Measurements from ENCODE around the gene CARD9.
A peak's percentile ranks its signal among the peaks of the same experiment; 100 is the strongest.

CARD9 gene

DNA sequence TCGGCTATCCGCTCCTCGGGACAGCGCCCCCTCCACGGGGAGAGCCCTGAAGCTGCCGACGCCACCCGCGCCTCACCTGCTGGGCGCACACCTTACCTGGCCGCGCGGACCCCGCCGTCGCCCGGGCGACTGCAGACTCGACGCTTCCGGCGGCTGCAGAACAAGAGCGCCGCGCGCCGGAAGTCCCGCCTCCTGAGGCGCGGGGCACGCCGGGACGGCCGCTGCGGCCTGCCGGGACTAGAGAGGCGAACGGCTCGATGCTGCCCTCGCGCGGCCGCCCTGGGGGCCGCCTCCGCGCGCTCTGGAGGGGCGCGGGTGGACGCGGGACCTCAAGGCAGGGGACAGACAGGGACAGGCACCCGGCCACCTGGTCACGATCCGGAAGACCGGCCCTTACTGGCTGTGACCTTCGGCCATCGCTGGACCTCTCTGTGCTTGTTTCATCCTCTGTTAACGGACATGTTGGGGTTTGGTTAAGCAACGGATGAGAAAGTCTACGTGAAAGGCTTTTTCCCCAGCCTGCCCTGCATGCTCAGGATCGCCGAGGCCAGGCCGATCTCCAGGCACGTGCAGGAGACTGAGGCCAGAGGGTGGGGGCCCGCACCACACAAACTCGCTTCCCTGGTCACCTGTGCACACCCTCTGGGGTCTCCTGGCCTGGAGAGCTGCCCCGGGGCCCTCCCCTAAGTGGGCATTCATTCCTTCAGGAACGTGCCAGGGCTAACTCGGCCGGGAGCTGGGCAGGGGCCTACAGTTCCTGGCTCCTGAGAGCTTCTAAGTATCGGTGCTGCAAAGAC is 26.8 kb upstream of the CARD9 start, which contains the start of gene SNAPC4:
TSS of gene SNAPC4 (minus strand) at position 133 of the 797 bp plus-strand sequence. CDS start 1,742 bp downstream, outside the sequence.
- DNase-seq = peak; percentile 84

DNA sequence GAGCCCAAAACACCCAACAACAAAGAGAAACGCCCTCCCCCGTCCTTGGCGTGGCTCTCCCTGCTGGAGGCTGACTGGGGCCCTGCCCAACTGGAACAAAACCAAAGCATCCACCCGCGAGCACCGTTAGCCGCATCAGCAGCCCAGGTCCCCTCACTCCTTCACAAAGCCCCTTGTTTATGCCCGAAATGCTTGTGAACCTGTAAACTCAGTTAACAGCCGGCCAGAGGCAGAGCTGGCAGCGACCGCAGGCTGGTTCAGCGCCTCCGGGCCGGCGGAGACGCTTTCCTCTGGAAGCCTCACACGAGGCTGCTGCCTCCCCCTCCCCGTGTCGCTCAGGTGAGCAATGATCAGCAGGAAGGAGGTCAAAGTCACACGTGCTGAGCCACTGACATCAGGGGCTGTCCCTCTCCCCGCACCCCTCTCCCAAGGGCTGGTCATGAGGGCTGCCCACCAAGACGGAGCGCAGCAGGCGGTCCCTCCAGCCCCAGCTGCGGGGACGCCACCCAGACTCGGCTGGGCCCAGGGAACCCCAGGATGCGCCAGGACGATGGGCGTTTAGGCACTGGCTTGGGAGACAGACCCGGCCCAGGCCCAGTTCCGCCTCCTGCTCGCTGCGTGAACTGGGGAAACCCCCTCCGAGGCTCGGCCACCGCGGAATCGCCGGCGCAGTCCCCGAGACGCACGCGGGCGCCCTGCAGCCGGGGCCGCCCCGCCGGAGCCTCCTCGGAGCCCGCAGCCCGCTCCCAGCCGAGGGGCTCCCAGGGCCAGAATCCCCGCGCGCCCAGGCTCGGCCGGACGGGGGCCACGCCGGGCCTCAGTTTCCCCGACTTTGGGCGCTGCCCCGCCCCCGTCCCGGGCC is 25.9 kb upstream of the CARD9 start:
- DNase-seq = peak; percentile 22

DNA sequence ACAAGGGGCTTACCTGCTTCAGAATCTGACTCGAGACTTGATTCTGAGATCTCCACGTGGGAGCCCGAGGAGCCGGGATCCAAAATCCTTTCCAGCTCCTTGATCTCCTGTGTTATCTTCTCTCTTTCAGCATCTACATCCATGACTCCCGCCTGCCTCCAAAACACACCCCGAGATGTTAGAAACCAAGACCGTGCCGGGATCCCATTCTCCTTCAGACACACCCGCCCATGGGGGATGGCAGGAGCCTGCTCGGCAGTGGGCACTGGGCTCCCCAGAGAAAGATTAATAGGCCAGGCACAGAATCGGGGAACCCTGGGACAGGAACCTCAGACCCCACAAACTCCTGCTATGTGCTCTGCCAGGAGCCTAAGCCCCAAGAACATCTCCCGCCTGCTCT is 24.8 kb upstream of the CARD9 start:
- no peak for DNase-seq

DNA sequence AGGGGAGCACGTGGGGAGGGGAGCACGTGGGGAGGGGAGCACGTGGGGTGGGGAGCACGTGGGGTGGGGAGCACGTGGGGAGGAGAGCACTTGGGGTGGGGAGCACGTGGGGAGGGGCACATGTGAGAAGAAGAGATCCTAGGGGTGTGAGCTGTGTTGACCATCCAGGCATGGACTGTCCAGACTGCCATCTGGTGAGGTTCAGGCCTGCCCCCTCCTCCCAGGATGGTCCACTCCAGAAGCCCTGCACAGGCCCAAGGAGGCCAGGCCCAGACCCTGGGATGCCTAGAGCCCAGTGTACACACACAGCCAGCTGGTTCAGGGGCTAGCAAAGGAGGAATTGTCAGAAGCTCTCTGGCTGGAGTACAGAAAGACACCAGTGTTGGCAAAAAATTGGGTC is 24.2 kb upstream of the CARD9 start:
- DNase-seq = no peak

DNA sequence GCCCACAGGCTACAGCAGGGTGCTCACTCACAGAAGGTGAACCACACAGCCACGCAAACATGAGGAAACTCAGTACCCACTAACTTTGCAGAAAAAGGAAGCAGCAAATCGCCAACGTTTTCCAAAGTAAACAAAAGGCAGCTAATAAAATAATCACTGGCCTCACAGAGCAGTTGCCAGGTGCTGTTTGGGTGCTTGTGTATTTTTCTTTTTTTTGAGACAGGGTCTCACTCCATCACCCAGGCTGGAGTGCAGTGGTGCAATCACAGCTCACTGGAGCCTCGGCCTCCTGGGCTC is 22.7 kb upstream of the CARD9 start:
- no peak for DNase-seq

DNA sequence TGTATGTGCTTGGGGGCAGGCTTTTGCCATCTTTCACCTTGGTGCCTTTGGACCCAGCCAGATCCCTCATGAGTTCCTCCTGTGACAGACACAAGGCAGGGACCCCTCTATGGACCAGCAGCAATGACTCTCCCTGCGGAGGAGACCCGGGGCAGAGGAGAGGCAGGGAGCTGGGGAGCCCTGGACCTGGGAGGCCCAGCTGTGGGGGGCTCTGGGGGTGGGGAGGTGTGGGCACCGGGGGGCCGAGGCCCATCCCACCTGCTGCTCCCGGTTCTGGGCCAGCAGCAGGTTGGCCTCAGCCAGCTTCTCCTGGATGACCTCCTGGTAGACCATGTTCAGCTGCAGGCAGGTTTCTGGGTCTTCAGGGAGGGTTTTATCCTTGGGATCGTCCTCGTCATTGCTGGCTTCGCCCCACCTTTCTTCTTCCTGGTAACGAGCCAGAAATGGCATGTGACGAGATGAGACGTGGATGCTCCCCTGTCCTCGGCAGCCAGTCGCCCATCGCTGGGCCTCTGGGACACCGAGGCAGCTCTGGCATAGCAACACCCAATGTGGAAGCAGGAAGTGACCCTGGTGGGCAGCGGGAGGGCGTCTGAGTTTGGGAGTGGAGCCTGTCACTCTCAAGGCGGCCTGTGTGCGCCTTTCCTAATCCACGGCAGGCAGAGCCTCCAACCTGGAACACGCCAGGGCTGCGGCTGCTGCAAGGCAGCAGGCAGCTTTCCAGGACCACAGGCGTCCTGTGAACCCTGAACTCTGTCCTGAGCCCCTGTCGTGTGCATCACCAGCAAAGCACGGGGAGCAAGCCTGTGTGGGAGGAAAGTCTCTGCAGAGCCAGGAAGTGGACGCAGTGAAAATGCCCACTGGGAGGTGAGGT is 22.1 kb upstream of the CARD9 start:
- DNase-seq = no peak

DNA sequence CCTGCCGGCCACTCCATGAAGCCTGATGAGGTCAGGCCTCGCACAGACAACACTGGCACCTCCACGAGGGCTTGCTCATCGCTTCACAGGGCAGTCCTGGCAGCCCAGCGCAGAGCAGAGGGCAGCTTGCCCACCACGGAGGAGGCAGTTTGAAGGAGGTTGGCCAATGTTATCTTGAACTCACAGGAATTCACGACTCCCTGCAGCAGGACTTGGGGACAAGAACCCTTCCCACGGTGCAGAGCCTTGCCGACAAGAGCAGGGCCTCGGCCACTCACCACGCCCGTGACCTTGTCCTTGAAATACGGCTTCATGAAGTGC is 21.5 kb upstream of the CARD9 start:
- DNase-seq = no peak

DNA sequence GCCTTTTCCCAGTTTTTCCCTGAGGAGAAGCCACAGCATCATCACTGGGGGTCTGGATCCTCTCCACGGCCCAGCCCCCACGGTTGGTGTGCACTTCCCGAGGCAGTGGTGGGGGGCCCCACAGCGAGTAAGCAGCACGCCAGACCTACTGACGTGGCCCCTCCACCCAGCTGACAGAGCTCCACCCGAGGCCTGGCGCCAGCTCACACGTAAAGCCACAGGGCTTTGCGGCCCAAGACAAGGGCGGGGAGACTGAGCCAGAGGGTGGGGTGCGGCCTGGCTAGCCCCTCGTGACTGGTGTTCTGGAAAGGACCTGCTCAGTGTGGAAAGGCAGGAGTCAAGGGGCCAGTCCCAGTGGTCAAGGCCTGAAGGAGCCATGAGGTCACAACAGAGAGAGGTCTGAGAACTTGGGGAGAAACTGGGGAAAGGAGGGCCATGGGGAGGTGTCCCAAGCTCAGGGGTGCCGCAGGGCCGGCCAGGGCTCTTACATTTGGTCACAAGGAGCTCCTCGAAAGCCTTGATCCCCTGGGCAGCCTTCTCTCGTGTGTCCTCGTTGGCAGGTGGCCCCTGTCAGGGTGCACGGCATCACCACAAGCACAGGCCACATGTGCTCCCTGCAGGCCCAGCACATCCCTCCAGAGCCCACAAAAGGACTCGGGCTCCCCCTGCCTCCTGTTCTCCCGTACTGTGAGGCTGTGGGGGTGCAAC is 21.0 kb upstream of the CARD9 start:
- no peak for DNase-seq

DNA sequence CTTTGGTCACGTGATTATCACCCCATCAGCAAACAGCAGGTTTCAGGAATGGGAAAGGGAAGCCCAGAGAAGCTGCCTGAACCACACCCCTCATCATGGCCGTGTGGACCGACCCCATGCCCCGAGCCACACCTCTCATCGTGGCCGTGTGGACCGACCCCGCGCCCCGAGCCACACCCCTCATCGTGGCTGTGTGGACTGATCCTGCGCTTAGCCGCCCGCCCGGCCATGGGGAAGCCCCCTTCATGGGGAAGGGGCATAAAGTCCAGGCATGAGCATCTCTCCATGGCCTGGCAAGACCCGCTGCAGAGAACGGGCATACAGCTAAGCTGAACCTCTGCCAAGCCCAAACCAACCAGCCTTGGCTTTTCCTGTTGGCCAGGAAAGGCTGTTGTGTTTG is 20.1 kb upstream of the CARD9 start:
- DNase-seq = no peak

DNA sequence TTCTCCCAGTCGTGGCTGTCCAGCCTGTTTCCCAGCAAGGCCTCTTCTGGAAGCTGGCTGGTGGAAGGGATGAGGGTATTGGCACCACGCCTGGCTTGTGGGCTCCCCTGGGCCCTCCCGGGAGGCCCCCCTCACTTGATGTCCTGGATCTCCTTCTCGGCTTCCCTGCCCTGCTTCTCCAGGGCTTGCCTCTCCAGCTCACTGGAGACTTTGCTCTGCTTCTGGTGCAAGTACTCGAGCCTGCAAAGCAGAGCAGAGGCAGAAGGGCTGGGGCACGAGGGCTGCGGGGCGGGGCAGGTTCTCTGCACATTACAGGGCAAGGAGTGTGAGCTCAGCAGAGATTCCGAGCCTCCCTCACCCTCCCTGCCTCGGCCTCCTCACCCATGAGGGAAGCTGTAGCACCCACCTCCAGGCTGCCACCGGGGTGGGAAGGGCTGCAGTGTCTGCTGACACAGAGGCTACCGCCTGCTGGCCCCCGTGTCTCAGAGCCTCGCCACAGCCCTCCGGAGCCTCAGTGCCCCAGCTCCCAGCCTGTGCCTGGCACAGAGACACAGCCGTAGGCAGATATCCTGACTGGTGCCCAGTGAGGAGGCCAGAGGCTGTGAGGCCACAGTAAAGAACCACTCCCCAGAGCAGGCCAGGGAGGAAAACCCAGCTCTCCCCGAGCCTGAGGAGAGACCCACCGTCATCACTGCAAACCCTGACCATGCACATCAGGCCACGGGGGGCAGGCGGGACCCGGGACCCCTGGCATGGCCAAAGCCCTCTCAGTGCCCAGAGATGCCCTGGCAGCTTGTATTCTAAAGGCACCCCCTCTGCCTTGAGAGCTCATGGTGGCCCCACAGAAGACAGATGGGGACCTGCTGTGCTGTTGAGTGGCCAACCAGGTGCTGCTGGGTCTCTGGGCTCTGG is 19.3 kb upstream of the CARD9 start:
- no peak for DNase-seq

DNA sequence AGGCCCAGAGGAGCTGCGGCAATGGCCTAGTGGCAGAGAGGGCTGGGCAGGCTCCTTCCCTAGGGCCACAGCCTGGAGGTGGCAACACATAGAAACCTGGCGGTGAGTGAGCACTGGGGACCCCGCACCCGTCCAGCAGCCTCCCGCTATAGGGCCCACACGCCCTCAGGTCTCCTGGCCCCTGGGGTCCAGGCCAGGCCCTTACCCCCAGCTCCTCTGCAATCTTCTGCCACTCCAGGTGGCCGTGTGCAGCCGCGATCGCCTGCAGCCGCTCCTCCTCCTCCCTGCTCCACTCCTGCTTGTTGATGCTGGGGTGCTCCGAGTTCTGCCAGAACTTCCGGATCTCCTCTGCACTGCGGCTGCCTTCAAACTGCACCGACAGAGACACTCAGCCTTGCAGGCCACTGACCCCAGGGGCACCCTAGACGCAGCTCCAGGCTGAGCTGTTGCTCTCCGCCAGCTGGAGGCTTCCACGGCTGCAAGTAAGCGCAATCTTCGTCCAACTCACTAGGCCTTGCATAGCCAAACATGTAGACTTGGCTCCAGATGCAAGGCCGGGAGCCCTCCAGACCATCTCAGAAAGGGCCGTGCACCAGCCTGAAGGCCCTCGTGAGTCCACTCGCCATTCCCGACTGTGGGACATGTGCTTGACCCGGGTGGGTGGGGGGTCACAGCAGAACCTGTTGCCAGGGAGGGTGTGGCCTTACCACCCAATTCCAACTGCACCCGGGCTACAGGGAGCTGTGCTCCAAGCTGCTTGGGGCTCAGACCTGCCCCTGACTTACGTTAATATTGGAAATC is 18.5 kb upstream of the CARD9 start:
- DNase-seq = no peak

DNA sequence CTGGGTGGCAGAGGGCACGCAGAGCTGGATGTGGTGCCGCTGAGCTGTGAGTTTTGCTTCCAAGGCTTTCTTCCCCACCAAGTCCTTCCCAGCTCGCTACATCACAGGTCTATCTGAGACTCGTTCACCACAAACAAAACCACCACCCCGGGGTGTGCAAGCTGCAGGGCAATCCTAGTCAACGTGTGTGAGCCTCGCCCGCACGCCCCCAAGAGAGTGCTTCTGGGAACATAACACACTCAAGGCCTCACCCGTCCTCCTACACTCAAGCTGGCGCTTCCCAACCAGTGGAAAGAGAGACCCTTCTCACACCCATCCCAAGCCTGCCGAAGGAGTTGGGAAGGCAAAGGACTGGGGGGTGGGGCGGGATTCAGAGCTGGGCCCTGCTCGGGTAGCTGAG is 15.9 kb upstream of the CARD9 start:
- DNase-seq = no peak

DNA sequence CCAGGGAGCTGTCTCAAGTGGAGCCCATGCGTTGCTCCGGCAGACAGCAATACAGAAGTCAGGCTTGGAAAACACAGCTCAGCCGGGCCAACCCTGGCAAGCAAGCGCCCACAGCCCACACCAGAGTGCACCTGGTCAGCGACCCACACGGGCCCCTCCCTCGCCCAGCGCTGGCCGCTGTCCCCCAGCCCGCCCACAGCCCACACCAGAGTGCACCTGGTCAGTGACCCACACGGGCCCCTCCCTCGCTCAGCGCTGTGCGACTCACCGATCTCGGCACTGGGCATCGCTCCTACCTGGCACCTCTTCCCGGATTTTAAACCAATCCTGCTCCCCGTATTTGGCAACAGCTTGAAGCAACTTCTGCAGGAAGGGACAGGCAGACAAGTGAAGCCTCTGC is 13.7 kb upstream of the CARD9 start:
- no peak for DNase-seq

DNA sequence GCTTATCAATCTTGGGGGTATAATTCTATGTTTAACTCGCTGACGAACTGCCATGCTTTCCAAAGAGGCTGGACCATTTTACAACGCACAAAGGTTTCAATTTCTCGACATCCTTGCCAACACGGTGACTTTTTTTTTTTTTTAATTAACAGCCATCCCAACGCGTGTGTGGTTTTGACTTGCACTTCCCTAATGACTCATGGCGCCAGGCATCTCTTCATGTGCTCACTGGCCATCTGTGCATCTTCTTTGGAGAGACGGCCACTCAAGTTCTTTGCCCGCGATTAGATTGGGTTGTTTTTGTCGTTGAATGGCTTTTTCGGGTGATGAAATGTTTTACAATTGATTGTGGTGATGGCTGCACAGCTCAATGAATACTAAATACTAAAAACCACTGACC is 12.5 kb upstream of the CARD9 start:
- DNase-seq = no peak

DNA sequence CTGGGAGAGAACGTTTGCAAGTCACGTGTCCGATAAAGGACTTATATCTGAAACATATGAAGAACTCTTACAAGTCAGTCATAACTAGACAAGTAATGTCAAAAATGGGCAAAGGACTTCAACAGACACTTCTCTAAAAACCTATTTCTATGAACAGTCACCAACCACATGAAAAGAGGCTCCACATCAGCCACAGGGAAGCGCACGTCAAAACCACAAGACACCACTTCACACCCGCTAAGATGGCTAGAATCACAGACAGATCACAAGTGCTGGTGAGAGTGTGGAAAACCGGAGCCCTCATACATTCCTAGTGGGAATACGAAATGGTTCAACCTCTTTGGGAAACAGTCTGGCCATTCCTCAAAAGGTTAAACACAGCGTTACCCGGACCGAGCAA is 11.5 kb upstream of the CARD9 start:
- peak; percentile 69 for DNase-seq

DNA sequence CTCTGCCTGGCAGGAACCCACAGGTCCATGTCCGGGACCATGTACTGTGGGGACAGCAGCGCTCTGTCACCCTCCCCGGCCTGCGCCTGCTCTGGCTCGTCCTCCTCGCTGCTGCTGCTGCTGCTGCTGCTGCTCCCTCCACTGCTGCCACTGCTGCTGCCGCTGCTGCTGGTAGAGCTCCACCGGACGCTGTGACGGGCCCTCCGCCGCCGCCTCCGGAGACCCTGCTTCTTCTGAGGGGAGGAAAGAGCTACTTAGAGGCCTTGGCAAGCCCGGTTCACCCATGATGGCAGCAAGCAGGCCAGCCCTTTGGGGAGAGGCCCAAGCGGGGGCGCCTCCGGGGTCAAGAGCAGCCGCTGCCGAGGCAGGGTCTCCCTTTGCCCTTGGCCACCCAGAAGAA is 10.0 kb upstream of the CARD9 start:
- DNase-seq = no peak

DNA sequence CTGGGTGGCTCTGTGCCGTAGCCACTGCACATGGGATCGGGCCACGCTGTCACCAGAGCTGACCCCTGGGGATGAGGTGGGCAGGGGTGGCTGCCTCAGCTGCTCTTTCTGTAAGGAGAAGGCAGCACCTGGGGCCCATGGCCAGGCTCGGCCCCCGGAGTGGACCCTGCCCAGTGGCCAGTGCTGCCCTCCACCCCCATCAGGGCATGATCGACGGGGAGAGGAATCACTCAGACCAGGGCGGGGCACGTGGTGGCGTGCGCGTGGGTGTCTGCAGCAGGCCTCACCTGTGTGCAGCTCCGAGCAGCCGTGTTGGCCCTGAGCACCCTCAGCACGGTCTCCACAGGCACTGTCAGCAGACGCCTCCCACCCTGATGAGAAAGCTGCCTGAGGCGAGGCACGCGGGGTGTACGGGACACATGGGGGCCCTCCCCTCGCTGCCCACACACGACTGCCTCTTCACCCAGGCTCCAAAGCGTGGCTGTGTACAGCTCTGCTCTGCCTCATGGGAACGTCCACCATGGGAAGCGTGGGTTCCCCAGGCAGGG is 8.6 kb upstream of the CARD9 start:
- no peak for DNase-seq

DNA sequence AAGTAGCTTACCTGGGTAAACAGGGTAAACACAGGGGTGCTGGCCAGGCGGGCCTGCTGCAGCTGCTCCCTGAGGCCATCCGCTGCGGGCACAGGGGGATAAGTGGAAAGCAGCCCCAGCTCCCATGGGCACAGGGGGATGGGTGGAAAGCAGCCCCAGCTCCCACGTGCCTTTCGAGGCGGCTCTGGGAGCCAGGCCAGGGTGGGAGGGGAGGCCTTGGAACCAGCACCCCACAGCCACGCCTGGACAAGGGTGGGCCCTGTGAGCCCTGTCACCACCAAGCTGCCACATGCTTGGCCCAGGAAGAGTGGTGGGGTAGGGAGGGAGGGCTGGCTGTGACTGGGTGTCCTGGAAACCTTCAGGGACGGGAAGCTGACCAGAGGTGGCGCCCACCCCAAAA is 7.8 kb upstream of the CARD9 start:
- no peak for DNase-seq

DNA sequence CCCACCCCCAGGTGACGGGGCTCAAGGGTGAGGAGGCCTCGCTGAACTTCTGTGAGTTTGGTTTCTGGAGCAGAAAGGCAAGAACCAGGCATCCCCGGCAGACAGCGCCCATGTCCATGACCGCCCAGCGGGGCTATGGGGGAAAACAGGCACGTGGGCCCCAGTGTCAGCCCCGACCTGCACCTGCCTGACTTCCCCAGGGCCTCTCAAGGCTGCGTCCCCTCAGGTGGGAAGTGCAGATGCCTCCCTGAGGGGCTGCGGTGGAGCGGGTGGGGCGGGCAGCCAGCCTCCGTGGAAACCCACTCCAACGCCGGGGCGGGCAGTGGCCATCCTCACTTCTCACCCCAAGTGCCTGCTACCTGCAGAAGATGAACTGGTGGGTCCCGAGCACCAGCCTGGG is 6.9 kb upstream of the CARD9 start:
- no peak for DNase-seq

DNA sequence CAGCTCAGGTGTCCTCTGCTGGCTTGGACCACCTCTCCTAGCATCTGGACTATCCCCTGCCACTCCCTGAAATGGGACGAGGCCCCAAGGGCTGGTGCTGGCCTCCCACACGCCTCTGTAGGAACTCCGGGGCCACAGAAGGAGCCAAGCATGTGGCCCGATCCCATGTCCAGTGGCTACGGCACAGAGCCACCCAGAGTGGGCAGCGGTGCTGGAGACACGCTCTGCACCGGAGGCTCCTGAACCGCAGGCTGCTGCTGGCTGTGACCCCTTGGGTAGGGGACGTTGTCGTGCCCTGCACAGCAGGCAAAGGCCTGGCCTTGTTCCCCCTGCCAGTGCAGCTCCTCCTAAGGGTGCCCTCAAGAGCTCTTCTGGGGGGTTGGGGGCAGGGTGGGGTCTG is 6.4 kb upstream of the CARD9 start:
- DNase-seq = no peak

DNA sequence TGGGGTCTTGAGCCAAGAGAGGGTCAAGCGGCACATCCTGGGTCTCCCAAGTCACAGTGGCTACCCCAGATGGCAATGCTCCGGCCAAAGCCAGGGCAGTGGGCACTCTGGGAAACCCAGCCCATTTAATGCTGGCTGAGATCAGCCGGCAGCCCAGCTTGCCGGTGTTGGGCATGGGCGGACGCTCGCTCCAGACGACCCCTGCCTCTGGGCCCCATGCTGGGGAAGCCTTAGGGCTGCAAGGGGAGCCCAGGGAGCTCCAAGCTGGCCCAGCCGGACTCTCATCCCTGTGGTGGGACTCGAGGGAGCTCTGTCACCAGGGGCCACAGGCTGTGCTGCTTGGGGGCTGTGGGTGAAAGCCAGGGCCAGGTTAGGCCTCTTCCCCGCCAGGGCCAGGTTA is 5.9 kb upstream of the CARD9 start:
- DNase-seq = no peak
